Ammon's horn (tissue), 1 donor: ENCODE results near the gene MALAT1.
"Not testable (repeated sequence)": the region's sequence is repeated elsewhere in the genome, so short reads cannot be mapped to it uniquely, and the experiment has no call there.

Experiments used
- DNase-seq: peaks from one replicate; pipeline ENCODE4 v3.0.0-alpha.2; 2016; ENCODE audit warnings: low spot score

The MALAT1 gene

DNA sequence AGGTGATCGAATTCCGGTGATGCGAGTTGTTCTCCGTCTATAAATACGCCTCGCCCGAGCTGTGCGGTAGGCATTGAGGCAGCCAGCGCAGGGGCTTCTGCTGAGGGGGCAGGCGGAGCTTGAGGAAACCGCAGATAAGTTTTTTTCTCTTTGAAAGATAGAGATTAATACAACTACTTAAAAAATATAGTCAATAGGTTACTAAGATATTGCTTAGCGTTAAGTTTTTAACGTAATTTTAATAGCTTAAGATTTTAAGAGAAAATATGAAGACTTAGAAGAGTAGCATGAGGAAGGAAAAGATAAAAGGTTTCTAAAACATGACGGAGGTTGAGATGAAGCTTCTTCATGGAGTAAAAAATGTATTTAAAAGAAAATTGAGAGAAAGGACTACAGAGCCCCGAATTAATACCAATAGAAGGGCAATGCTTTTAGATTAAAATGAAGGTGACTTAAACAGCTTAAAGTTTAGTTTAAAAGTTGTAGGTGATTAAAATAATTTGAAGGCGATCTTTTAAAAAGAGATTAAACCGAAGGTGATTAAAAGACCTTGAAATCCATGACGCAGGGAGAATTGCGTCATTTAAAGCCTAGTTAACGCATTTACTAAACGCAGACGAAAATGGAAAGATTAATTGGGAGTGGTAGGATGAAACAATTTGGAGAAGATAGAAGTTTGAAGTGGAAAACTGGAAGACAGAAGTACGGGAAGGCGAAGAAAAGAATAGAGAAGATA is at the start of gene MALAT1:
TSS of gene MALAT1 (plus strand) at position 69 of the 736 bp plus-strand sequence.
- DNase-seq: peak; percentile 96

DNA sequence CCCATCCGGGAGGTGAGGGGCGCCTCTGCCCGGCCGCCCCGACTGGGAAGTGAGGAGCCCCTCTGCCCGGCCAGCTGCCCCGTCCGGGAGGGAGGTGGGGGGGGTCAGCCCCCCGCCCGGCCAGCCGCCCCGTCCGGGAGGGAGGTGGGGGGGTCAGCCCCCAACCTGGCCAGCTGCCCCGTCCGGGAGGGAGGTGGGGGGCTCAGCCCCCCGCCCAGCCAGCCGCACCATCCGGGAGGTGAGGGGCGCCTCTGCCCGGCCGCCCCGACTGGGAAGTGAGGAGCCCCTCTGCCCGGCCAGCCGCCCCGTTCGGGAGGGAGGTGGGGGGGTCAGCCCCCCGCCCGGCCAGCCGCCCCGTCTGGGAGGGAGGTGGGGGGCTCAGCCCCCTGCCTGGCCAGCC is 47.5 kb upstream of the MALAT1 start:
- not testable (repeated sequence) for DNase-seq

DNA sequence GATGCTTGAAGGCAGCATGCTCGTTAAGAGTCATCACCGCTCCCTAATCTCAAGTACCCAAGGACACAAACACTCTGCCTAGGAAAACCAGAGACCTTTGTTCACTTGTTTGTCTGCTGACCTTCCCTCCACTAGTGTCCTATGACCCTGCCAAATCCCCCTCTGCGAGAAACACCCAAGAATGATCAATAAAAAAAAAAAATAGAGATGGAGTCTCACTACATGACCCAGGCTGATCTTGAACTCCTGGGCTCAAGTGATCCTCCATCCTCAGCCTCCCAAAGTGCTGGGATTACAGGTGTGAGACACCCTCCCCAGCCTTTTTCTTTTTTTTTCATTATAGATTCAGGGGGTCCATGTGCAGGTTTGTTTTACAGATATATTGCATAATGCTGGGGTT is 46.6 kb upstream of the MALAT1 start:
- DNase-seq: not testable (repeated sequence)

DNA sequence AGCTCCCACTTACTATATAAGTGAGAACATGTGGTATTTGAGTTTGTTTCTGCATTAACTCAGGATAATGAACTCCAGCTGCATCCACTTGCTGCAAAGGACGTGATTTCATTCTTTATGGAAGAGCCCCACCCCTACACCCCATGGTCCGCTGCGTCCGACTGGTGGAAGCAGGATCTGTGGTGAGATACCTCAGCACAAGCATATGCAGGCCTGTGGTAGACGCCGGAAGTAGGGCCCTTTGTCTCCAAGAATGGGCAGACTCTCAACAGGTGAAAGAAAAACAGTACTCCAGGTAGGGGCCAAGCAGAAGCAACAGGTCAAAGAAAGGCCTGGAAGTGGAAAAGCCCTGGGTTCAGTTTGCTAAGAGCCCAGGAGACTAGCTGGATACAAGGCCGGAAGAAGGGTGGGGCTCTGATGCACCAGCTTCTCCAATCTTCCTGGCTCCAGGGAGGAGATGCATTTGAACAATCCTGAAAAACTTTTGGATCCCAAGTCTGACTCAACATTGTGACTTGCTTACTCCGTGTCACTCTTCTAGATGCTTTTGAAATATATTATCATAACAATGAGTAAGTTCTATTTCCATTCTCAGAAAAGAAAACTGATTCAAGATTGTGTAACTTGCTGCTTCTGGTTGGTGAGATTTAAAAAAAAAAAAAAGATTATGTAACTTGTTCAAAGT is 45.9 kb upstream of the MALAT1 start:
- DNase-seq: no peak

DNA sequence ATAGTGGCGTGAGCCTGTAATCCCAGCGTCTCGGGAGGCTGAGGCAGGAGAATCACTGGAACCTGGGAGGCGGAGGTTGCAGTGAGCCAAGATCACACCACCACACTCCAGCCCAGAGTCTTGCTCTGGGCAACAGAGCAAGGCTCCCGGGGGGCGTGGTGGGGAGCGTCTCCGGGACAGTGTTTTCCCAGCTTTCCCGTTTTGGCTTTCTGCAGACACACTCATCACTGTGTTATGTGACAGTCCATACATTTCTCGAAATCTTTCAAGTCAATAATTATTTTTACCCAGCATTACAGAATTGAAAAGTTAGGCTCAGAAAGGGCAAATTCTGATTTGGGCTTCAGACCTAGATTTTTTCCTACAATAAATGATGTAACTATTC is 44.5 kb upstream of the MALAT1 start:
- no peak for DNase-seq

DNA sequence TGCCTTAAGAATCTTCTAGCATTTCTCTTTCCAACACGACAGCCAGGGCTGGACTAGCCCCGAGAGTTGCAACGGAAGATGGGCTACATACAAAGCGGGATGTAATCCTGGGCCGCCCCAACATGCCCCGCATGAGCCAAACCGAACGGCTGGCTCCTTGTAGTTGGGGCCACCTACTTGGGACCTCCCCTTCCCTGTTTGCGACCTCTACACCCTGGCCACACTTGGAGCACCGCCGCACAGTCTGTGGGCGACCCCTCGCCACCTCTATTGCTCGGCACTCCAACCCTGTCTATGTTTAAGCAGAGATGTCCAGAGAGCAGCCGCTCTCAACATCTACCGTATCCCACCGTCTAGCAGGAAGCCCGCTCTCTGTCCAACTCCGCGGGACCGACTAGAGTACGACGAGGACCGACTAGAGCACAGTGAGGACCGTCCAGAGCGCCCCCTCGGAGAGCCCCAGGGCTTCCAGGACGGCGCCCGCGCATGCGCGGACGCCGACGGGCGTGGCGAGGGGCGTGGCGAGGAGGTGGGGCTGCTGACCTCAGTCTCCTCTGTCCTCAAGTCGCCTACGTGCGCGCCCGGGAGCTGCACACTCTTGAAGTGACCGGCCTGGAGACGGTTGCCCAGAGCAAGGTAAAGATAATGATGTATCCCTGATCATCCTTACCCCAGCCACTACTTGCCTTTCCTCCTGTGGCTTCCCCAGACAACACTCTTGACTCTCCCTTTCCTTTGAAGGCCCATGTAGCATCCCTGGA is 44.0 kb upstream of the MALAT1 start:
- peak; percentile 88 for DNase-seq

DNA sequence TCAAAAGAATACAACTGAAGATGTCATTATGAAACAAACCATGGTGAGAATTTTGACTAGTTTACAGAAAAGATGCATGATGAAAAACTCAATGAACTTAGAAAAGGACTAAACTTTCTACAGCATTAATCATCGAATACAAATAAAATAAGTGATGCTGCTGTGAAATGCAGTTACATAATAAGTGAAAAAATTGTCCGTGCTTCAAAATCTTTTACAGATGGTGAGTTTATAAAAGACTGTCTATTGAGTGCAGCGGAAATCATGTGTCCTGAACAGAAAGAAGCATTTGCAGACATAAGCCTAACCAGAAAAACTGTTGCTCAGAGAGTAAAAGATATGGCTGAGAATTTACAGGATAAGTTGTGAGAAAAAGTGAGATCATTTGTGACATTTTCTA is 42.4 kb upstream of the MALAT1 start:
- no peak for DNase-seq

DNA sequence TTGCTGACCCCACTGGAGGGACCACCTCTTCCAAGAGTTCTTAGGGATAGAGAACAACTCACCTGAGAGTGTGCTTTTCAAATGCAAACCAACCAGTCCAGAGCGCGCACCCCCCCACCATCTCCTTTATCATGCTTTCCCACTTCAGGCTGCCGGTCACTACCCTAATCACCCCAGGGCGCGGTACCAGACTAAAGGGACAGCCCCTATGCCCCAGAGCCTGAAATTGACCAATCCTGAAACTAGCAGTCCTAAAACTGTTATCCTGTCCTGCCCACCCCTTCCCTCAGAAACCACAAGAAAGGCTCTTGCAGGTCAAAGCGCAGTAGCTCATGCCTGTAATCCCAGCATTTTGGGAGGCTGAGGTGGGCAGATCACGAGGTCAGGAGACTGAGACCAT is 39.3 kb upstream of the MALAT1 start:
- no peak for DNase-seq

DNA sequence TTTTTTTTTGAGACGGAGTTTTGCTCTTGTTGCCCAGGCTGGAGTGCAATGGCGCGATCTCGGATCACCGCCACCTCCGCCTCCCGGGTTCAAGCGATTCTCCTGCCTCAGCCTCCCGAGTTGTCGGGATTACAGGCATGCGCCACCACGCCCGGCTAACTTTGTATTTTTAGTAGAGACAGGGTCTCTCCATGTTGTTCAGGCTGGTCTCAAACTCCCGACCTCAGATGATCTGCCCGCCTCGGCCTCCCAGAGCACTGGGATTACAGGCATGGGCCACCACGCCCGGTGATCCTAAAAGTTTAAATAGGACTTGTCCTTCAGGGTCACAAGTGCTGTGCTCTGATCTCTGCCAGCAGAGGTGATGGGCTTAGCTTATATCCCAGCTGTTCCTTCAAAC is 33.4 kb upstream of the MALAT1 start:
- DNase-seq: not testable (repeated sequence)

DNA sequence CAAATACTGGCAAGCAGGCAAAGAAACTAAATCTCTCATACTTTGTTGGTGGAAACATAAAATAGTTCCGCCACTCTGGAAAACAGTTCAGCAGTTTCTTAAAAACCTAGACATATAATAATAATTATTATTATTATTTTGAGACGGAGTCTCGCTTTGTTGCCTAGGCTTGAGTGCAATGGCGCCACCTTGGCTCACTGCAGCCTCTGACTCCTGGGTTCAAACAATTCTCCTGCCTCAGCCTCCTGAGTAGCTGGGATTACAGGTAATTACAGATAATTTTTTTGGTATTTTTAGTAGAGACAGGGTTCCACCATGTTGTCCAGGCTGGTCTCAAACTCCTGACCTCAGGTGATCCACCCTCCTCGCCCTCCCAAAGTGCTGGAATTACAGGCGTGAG is 31.5 kb upstream of the MALAT1 start:
- DNase-seq: not testable (repeated sequence)

DNA sequence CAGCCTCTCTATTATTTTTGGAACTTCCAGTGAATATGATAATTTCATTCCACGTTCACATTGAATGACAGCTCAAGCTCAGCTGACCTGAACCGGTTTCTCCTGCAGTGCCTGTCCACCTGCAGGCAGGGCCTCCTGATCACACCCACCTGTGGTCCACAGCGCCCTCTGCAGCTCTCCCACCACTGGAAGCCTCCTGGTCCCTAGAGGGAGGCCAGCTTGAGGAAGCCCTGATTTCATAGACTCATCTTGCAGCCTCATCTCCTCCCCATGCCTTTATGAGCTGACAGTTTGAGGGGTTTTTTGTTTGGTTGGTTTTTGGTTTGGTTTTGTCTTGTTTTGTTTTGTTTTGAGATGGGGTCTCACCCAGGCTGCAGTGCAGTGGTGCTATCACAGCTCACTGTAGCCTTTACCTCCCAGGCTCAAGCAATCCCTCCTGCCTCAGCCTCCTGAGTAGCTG is 29.9 kb upstream of the MALAT1 start:
- DNase-seq: peak; percentile 46

DNA sequence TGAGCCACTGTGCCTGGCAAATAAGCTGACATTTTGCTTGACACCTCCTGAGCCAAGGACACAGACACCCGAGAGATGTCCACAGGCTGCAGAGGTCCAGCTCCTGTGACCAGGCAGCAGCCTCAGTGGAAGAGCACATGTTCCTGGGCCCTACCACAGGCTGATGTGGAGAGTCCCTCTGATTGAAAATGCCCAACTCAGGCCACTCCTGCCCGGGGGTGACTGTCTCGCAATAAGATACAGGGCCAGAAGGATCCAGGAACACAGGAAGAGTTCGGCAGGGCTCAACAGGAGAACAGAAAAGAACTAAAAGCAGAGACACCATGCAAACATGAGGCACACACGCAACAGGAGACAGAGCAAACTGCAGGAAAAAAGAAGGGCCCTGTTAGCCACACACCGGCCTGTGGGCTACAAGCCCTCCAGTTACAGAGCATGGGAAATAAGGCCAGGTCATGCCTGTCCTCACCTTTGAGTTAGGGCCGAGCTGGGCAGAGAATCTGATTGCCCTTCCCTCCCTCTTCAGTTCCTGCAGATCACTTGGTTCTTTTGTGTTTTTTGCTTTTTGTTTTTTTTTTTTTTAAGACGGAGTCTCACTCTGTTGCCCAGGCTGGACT is 28.3 kb upstream of the MALAT1 start:
- no peak for DNase-seq

DNA sequence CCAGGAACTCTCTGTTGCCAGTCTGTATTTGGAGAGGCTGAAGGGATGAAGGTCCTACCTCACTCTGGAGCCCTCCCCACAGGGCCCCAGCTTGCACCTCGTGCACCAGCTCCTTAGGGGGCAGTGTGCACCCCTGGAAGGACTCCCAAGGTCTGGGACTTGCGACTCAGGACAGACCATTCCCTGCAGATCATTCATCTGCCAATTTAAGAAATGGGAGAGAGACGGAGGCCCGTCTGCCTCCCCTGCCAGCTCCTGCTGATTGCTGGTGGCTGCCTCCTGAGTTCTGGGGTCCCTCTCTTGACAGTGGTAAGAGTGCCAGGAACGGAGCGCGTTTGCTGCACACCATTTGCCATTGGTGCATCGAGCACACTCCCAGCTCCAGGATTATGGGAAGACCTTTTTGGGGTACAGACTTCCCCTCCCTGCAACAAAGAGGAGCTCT is 27.4 kb upstream of the MALAT1 start:
- peak; percentile 83 for DNase-seq

DNA sequence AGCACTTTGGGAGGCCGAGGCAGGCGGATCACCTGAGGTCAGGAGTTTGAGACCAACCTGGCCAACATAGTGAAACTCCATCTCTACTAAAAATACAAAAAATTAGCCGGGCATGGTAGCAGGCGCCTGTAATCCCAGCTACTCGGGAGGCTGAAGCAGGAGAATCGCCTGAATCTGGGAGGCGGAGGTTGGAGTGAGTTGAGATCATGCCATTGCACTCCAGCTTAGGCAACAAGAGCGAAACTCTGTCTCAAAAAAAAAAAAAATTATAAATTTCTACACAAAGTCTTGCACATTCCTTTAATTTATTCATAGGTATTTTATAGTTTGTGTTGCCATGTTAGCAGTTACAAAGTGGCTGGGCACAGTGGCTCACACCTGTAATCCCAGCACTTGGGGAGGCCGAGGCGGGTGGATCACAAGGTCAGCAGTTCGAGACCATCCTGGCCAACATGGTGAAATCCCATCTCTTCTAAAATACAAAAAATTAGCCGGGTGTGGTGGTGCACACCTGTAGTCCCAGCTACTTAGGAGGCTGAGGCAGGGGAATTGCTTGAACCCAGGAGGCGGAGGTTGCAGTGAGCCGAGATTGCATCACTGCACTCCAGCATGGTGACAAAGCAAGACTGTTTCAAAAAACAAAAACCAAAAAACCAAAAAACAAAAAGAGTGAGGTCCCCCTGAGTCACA is 26.1 kb upstream of the MALAT1 start:
- not testable (repeated sequence) for DNase-seq

DNA sequence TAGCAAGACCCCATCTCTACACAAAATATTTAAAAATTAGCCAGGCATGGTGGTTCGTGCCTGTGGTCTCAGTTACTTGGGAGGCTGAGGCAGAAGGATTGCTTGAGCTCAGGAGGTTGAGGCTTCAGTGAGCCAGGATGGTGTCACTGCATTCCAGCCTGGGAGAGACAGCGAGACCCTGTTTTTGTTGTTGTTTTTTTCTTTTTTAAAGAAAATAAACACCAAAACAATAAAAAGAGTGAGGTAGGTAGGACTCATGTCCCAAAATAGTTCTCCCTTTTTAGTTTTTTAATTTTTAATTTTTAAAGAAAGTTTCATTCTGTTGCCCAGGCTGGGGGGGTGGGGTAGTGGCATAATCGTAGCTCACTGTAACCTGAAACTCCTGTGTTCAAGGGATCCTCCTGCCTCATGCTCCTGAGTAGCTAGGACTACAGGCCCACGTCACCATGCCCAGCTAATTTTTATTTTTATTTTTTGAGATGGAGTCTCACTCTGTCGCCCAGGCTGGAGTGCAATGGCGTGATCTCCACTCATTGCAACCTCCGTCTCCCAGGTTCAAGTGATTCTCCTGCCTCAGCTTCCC is 25.5 kb upstream of the MALAT1 start:
- DNase-seq: no peak

DNA sequence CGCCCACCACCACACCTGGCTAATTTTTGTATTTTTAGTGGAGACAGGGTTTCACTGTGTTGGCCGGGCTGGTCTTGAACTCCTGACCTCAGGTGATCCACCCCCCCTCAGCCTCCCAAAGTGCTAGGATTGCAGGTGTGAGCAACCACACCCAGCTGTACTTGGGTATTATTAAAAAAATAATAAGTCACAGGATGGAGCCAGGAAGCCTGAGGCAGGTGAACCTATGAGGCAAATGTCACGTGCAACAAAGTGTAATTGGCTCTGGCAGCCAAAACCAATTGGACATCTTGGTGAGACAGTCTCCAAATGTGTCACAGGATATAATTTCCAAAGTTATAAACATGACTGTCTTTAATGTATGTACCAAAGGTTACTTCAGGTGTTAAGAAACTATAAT is 24.0 kb upstream of the MALAT1 start:
- DNase-seq: no peak

DNA sequence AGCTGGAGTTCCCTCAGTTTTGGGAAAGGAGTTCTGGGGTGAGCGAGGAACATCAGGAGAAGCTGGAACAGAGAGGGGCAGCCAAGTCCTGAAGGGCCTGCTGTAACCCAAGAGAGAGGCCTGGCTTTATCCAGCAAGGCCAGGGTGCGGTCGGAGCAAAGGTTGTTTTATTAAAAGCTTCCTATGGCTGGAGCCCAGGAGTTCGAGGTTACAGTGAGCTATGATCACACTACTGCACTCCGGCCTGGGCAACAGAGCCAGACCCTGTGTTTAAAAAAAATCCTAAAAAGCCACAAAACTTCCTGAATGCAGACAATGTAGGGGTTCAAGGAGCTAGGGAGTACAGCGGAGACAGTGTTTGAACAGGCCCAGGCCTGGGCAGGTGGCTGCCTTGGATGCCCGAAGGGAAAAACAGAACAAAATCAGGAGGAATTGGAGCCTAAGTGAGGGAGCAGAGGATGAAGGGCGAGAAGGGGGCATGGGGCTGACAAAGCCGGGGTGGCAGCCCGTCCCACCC is 22.2 kb upstream of the MALAT1 start:
- no peak for DNase-seq

DNA sequence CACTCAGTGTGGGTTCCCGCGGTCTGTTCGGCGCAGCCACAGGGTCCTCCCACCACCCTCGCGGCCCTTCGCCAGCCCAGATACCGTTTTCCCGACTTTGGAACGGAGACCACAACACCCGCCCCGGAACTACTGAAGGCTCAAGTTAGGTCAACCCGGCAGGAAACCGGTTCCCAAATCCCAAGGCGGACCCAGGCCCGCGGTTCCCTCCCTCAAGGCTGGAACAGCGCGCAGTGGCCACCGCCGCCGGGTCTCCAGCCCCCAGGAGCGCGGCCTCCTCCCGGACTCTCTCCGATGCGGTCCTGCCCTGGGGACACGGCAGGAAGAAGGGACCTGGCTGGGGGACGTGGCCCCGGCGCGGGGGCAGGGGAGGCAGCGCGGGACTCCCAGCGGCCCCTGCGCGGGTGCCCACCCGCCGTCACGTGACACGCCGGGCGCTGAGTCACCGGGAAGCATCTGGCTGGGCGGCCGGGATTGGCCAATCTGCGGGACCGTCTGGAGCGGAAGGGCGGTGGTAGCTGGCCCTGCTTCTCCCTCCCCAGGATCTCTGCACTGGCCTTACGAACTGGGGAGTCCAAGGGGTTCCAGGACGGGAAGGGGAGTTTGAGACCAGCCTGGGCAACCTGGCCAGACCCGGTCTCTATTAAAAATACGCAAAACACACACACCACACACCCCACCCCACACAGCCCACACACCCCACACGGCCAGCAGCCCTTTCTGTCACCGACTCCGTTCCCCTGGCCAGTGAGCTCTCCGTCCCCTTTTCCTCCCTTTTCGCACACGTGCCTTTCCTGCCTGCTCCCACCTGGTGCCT is 21.5 kb upstream of the MALAT1 start:
- peak; percentile 97 for DNase-seq

DNA sequence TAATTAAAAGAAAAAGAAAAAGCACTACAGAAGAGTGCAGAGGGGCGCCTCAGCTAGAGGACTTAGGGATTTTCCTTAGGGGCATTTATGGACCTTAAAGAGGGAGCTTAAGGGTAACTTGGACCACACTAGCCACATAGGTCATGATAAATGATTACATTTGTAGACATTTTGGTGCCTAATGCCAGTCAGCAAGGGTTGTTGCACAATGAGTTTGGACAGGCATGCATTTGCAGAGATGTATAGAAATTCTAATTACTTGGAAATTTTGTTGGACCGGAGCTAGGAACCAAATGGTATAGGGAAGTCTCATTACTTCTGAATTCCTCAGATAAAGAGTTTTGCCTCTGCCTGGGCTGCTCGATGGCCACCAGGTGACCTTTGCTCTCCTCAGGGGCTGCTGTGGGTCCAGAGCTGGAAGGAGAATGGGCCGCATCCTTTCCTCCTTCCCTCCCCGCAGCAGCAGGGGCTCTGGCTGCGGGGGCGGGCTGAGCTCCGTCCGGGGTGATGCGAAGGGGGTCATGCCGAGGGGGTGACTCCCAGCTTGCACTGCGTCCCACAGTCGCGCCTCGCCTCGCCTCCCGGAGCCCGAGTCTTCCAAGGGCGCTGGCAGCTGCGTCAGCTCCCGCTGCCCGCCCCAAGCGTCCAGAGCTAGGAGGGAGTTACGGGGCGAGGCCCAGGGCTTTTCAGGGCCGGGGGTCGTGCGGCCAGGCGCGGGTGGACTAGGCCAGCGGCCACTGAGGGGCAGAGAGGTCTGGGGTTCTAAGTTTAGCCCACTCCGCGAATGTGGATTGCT is 20.3 kb upstream of the MALAT1 start:
- DNase-seq: peak; percentile 50
